Kidney (tissue), 14 donors: ENCODE data around the gene RTN4IP1. TPM values are rescaled to one million over a fixed set of nuclear protein-coding genes. Genes with fewer than 3 reads are reported as not detected.
"Not testable (repeated sequence)": the region's sequence is repeated elsewhere in the genome, so short reads cannot be mapped to it uniquely, and the experiment has no call there.

Experiments used
- DNase-seq, 5 donors: peaks; one replicate each; pipeline ENCODE4 v3.0.0-alpha.2; 2013 to 2020
- FAIRE-seq: peaks from 2 replicates; lab custom pipeline; 2012; peaks lifted over from hg19 to GRCh38; lab: Jason Lieb, UNC
- H3K27ac ChIP-seq, 2 donors: one replicate each; pipeline ENCODE4 v1.7.0; 2013; ENCODE audit warnings: low read depth in 2 of 2, low read length in 2 of 2, inconsistent platforms in 1 of 2
- H3K27me3 ChIP-seq: one replicate; pipeline ENCODE4 v1.7.1; 2013; ENCODE audit warnings: low read length, inconsistent platforms; ENCODE audit not compliant: control insufficient read depth, insufficient read depth
- H3K36me3 ChIP-seq, 3 donors: one replicate each; pipeline versions ENCODE4 v1.7.0 to v1.7.1; 2013; ENCODE audit warnings: low read length in 3 of 3, control low read depth in 1 of 3, inconsistent platforms in 1 of 3; ENCODE audit not compliant: insufficient read depth in 3 of 3, control insufficient read depth in 2 of 3
- H3K4me1 ChIP-seq, 3 donors: one replicate each; pipeline versions ENCODE4 v1.7.0 to v1.7.1; 2013; ENCODE audit warnings: low read length in 3 of 3, inconsistent platforms in 1 of 3, low read depth in 1 of 3; ENCODE audit not compliant: control insufficient read depth in 2 of 3, insufficient read depth in 2 of 3
- H3K4me3 ChIP-seq, 3 donors: one replicate each; pipeline versions ENCODE4 v1.7.0 to v1.8.1; 2013; ENCODE audit warnings: low read length in 3 of 3, control low read depth in 1 of 3, inconsistent platforms in 1 of 3
- H3K9ac ChIP-seq, 3 donors: one replicate each; pipeline versions ENCODE4 v1.7.0 to v1.7.1; 2013; ENCODE audit warnings: low read length in 3 of 3, control low read depth in 1 of 3, inconsistent platforms in 1 of 3
- H3K9me3 ChIP-seq, 3 donors: one replicate each; pipeline versions ENCODE4 v1.7.0 to v1.7.1; 2013; ENCODE audit warnings: low read length in 3 of 3, control low read depth in 1 of 3, inconsistent platforms in 1 of 3; ENCODE audit not compliant: control insufficient read depth in 2 of 3, insufficient read depth in 1 of 3
- CTCF ChIP-seq: IDR thresholded peaks from 3 replicates; pipeline ENCODE4 v1.5.1; 2012; ENCODE audit warnings: mild to moderate bottlenecking, moderate library complexity, borderline replicate concordance; ENCODE audit not compliant: insufficient read depth; ENCODE audit errors: extremely low read depth
- intact Hi-C: fragments of 100-400 bp; cut with DNase I; formaldehyde crosslinking; loops from one replicate; pipeline ENCODE4 v1.11.1; 2022
- polyA plus RNA-seq: library from polyadenylated mRNA; stranded (reverse); fragments of 350-450 nt; fragmentation: Illumina TruSeq; extraction: RNeasy Lipid Tissue Mini Kit (QIAGEN cat#74804); gene quantifications from one replicate; pipeline ENCODE4 v1.2.3, GENCODE V29; 2014; ENCODE audit warnings: low read depth, low replicate concordance; ENCODE audit not compliant: insufficient read depth
- total RNA-seq: library from RNA; stranded (reverse); fragmentation: NEBNext Ultra II Directional; extraction: Animal tissue kit (Norgen Biotek cat#: 25700); gene quantifications from one replicate; pipeline ENCODE4 v1.2.1, GENCODE V29; 2021
- donor health status: control.
- donor health status: control.
- donor health status: control.
- donor health status: control.
- donor health status: control.
- donor health status: DM: yes; HTN: yes; CAD: no.
- donor health status: Normal renal cell carcinoma (clear cell type).

Gene RTN4IP1
- total and polyA plus RNA-seq, 2 donors from 2014 or later = 8.9 to 19.3 TPM

- H3K27ac ChIP-seq = no peak overlapping the region
- no peak overlapping the region for H3K9ac ChIP-seq
- H3K36me3 ChIP-seq = peaks cover 0 to 10% (median 7%) of the 10 kb centered on the region in 3 donors
- H3K4me3 ChIP-seq = no peak overlapping the region
- no peaks in the 10 kb centered on the region for H3K9me3 ChIP-seq
- intact Hi-C loops = no loop called here
- no peaks in the 10 kb centered on the region for H3K4me1 ChIP-seq
- FAIRE-seq (no peak), DNase-seq (no peak)
- no peaks in the 10 kb centered on the region for H3K27me3 ChIP-seq
- no peak for TF ChIP-seq CTCF
These were observed 73.5 kb downstream of the RTN4IP1 start for GRCh38 chr6:106555767-106556166.

GRCh38 chr6:106553440-106553839, 75.9 kb downstream of the RTN4IP1 start:
- Histone ChIP-seq H3K4me3 (no peak overlapping the region), H3K27ac (no peak overlapping the region), H3K4me1 (no peaks in the 10 kb centered on the region), H3K27me3 (no peaks in the 10 kb centered on the region), H3K9ac (no peak overlapping the region), H3K9me3 (no peaks in the 10 kb centered on the region), H3K36me3 (peaks cover 0 to 10% (median 7%) of the 10 kb centered on the region in 3 donors)
- no peak for TF ChIP-seq CTCF
- intact Hi-C loops = no loop called here
- FAIRE-seq (no peak), DNase-seq (no peak)

DNA sequence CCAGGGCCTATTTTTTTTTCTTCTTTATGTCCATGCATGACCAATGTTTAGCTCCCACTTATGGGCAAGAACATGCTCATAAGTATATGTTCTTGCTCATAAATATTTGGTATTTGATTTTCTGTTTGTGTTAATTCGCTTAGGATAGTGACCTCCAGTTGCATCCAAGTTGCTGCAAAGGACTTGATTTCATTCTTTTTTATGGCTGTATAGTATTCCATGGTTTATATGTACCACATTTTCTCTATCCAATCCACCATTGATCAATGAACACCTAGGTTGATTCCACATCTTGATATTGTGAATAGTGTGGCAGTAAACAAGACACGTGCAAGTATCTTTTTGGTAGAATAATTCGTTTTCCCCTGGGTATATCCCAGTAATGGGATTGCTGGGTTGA, 78.1 kb downstream of the RTN4IP1 start:
- no peak for DNase-seq
- Histone ChIP-seq H3K4me3 (no peak overlapping the region), H3K4me1 (no peaks in the 10 kb centered on the region), H3K9ac (no peak overlapping the region), H3K27me3 (no peaks in the 10 kb centered on the region), H3K36me3 (peaks cover 0 to 15% (median 7%) of the 10 kb centered on the region in 3 donors), H3K9me3 (no peaks in the 10 kb centered on the region), H3K27ac (no peak overlapping the region)
- TF ChIP-seq CTCF = no peak
- intact Hi-C loops = no loop called here
- FAIRE-seq = no peak

DNA sequence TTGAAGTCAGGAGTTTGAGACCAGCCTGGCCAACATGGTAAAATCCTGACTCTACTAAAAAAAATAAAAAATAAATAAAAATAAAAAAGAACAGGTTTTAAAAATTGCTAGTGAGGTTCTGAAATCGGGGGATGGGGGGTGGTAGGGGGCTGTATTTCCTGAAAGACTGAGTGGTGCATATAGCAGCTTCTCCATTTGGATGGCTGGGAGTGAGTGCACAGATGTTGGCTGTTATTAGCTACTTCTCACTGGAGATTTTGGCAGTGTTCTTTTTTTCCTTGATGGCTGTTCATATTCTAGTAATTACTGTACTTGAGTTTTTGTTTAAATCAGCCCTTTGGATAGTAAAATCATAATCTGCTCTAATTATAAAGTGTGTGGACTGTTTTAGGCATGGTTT, 79.8 kb downstream of the RTN4IP1 start:
- Histone ChIP-seq H3K4me3 (no peak overlapping the region), H3K9ac (no peak overlapping the region), H3K27ac (no peak overlapping the region), H3K4me1 (no peaks in the 10 kb centered on the region), H3K36me3 (peaks cover 0 to 22% (median 7%) of the 10 kb centered on the region in 3 donors), H3K9me3 (no peaks in the 10 kb centered on the region), H3K27me3 (no peaks in the 10 kb centered on the region)
- FAIRE-seq (no peak), DNase-seq (no peak)
- TF ChIP-seq CTCF = no peak
- intact Hi-C loops = no loop called here

DNA sequence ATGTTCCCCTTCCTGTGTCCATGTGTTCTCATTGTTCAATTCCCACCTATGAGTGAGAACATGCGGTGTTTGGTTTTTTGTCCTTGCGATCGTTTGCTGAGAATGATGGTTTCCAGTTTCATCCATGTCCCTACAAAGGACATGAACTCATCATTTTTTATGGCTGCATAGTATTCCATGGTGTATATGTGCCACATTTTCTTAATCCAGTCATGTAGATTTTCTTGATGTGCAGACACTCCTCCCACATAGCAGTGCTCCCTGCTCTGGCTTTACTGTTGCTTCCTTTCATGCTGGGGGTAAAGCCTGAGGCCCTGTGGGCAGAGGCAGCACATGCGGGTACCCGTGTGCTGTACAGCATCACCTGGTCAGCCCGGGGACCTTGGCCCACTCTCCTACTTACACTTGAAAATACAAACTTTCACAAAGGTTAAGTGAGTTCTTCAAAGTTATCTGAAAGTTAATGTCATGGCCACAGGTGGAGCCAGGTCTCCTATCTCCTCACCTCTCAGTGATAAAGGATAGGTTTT, 80.3 kb downstream of the RTN4IP1 start:
- H3K4me1 ChIP-seq, intact Hi-C loops, H3K4me3 ChIP-seq, H3K27ac ChIP-seq, FAIRE-seq, H3K9ac ChIP-seq, DNase-seq, H3K27me3 ChIP-seq, H3K9me3 ChIP-seq: not testable (repeated sequence)
- peaks cover 0 to 23% (median 5%) of the 10 kb centered on the region in 3 donors for H3K36me3 ChIP-seq
